ENCODE results near the gene CKLF.

CKLF gene

DNA sequence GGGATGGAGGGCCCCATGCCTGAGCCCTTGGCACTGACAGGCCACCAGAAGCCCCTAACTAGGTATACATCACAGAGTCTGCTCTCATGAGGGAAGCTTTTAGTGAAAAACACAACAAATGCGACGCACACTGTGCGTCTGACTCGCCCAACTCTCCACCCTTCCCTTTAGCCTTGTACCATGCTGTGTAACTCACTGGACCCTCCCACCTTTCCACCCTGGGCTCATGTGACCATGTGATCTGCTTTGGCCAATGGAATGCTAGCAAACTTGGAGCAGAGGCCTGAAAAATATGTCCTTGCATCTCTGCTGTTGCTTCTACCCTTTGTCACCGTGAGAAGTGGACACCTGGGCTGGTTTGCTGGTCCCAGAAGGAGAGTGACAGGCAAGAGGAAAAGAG lies 24.1 kb upstream of the CKLF start:
- no peak for DNase-seq (ENCODE audit: low read depth, low spot score)
- TF ChIP-seq, protein P1, sequence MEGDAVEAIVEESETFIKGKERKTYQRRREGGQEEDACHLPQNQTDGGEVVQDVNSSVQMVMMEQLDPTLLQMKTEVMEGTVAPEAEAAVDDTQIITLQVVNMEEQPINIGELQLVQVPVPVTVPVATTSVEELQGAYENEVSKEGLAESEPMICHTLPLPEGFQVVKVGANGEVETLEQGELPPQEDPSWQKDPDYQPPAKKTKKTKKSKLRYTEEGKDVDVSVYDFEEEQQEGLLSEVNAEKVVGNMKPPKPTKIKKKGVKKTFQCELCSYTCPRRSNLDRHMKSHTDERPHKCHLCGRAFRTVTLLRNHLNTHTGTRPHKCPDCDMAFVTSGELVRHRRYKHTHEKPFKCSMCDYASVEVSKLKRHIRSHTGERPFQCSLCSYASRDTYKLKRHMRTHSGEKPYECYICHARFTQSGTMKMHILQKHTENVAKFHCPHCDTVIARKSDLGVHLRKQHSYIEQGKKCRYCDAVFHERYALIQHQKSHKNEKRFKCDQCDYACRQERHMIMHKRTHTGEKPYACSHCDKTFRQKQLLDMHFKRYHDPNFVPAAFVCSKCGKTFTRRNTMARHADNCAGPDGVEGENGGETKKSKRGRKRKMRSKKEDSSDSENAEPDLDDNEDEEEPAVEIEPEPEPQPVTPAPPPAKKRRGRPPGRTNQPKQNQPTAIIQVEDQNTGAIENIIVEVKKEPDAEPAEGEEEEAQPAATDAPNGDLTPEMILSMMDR (IDR thresholded peaks at IDR 0.05; ENCODE audit: insufficient read depth, low read length, missing control alignments), result no peak
- no peak overlapping the region for H3K4me3 ChIP-seq (ENCODE audit: low read depth, low read length)
- ChIA-PET CTCF (interaction anchor here (1.4 kb wide), 1 partner anchor 16 kb away, joined by 5 read pairs; no protein-coding TSS in a partner anchor), POLR2A (no interaction called here)

DNA sequence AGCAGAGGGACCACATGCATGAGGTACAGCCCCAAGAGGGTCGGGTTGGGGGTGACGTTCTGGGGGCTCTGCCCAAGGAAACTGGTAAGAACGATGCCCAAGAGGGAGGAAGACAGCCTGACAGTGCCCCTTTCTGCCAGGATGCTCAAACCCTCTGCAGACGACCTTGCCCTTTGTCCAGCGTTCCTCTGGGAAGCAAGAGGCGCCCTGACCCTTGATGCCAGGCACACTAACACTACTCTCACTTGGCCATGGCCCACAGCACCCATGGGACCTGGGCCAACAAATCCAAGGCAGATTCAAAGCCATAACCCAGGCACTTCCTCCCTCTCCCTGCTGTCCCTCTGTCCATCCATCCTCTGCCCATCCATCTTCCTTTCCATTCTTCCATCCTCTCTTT lies 22.9 kb upstream of the CKLF start:
- POLR2A ChIA-PET, result no interaction called here
- TF ChIP-seq, protein P1 (IDR thresholded peaks at IDR 0.05; ENCODE audit: insufficient read depth, low read length, missing control alignments), result no peak
- CTCF ChIA-PET, result no interaction called here

DNA sequence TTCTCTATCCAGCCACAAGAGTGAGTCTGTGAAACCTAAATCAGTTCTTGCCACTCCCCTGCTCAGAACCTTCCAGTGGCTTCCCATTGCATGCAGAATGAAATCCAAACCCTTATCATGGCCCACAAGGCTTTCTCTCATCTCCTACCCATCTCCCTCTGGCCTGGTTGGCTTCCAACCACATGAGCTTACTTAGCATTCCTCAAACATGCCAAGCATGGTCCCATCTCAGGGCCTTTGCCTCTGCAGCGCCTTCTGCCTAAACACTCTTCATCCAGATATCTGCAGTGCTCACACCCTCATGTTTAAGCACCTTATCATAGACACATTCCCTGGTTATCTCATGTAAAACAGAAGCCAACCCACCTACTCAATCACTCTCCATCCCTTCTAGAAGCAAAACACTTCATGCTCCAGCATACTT lies 18.0 kb upstream of the CKLF start:
- POLR2A ChIA-PET, result no interaction called here
- TF ChIP-seq, protein P1 (IDR thresholded peaks at IDR 0.05; ENCODE audit: insufficient read depth, low read length, missing control alignments), result no peak
- H3K4me3 ChIP-seq (ENCODE audit: low read depth, low read length), result no peak overlapping the region
- DNase-seq (ENCODE audit: low read depth, low spot score), result no peak
- CTCF ChIA-PET, result interaction anchor here (0.6 kb wide), 1 partner anchor 14 kb away, joined by 3 read pairs; no protein-coding TSS in a partner anchor

More for the DNA sequence above, 22.9 kb upstream of the CKLF start:
- no peak for DNase-seq (ENCODE audit: low read depth, low spot score)
- no peak overlapping the region for H3K4me3 ChIP-seq (ENCODE audit: low read depth, low read length)

DNA sequence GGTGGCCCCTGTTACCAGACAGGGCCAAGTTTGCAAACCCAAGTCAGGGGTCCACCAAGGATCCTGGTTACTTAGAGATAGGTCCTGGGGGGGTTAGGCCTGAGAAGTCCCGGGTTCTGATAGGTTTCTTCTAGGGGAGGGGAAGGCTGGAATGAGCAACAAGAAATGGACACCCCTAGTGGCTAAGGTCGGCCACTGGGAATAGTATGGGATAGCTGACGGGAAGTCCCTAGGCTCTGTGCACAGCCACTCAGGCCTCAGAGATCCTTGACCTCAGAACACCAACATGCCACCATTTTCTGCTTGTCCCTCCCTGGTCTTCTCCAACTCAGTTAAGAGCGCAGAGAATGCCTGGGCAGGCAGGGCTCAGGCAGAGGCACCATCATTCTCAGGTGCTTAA lies 15.9 kb upstream of the CKLF start:
- no peak overlapping the region for H3K4me3 ChIP-seq (ENCODE audit: low read depth, low read length)
- CTCF ChIA-PET, result no interaction called here
- TF ChIP-seq, protein P1 (IDR thresholded peaks at IDR 0.05; ENCODE audit: insufficient read depth, low read length, missing control alignments), result no peak
- POLR2A ChIA-PET, result no interaction called here
- no peak for DNase-seq (ENCODE audit: low read depth, low spot score)

DNA sequence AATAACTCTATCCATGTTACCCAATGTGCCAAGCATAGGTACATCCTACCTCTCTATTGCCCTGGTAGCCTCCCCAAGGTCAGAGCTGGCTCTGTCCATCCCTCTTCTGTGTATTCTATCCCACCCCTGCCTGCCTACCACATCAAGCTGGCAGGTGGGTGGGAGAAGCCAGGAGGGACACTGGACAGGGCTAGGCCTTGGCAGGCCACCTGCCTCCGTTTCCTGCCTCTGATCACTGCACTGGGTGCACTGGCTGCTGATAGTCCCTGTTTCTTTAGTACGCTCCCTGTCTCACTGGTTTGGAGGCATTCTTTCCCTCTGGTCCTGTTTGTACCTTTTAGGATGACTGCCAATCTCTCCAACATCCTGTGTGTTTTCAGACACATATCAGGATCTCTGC lies 15.1 kb upstream of the CKLF start:
- no peak overlapping the region for H3K4me3 ChIP-seq (ENCODE audit: low read depth, low read length)
- ChIA-PET POLR2A (no interaction called here), CTCF (no interaction called here)
- TF ChIP-seq, protein P1 (IDR thresholded peaks at IDR 0.05; ENCODE audit: insufficient read depth, low read length, missing control alignments), result no peak
- no peak for DNase-seq (ENCODE audit: low read depth, low spot score)

DNA sequence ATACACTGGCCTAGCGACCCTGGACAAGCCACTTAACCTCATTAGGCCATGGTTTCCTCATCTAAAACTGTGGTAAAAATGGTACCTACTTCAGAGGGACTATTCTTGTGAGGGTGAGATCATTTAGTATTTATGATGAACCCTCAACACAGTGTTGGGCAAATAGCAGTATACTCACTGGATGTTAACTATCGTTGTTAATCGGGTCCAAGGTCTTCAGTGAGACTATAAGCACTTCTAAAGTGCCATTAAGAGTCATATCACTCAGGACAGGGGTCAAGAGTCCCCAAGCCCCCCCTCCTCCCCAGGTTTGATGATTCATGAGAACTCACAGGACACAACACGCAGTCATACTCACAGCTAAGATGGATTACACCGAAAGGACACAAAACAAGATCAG lies 13.5 kb upstream of the CKLF start:
- TF ChIP-seq, protein P1 (IDR thresholded peaks at IDR 0.05; ENCODE audit: insufficient read depth, low read length, missing control alignments), result no peak
- H3K4me3 ChIP-seq (ENCODE audit: low read depth, low read length), result no peak overlapping the region
- POLR2A ChIA-PET, result no interaction called here
- DNase-seq (ENCODE audit: low read depth, low spot score), result no peak
- CTCF ChIA-PET, result interaction anchor here (1.0 kb wide), 1 partner anchor 13 kb away, joined by 4 read pairs; the partner anchor contains the start of gene CKLF
